D721Med (cell line): Measurements from ENCODE around the gene POMGNT2.

Experiments used
- DNase-seq: peaks from one replicate; pipeline ENCODE4 v3.0.0; 2011; ENCODE audit warnings: low spot score; ENCODE audit not compliant: insufficient read length
- FAIRE-seq: peaks from 2 replicates; lab custom pipeline; 2011; peaks lifted over from hg19 to GRCh38; lab: Jason Lieb, UNC
- CTCF ChIP-seq: IDR thresholded peaks from 2 replicates; pipeline ENCODE4 v1.5.1; 2012; ENCODE audit warnings: mild to moderate bottlenecking, control low read depth; ENCODE audit not compliant: insufficient read depth; ENCODE audit errors: missing control alignments

The POMGNT2 gene

GRCh38 chr3:43077261-43077660 lies 28.6 kb downstream of the POMGNT2 start:
- TF ChIP-seq CTCF = no peak
- no peak for DNase-seq
- FAIRE-seq = no peak

- no peak for FAIRE-seq
- TF ChIP-seq CTCF = no peak
- DNase-seq = no peak
These were observed 29.0 kb downstream of the POMGNT2 start for GRCh38 chr3:43076857-43077256.

GRCh38 chr3:43075904-43076661 lies 29.8 kb downstream of the POMGNT2 start:
- DNase-seq (no peak), FAIRE-seq (no peak)
- no peak for TF ChIP-seq CTCF

- no peak for FAIRE-seq
- no peak for DNase-seq
- no peak for TF ChIP-seq CTCF
These were observed 30.8 kb downstream of the POMGNT2 start for GRCh38 chr3:43074901-43075689.

GRCh38 chr3:43074482-43074881 lies 31.4 kb downstream of the POMGNT2 start:
- DNase-seq (no peak), FAIRE-seq (no peak)
- no peak for TF ChIP-seq CTCF

DNA sequence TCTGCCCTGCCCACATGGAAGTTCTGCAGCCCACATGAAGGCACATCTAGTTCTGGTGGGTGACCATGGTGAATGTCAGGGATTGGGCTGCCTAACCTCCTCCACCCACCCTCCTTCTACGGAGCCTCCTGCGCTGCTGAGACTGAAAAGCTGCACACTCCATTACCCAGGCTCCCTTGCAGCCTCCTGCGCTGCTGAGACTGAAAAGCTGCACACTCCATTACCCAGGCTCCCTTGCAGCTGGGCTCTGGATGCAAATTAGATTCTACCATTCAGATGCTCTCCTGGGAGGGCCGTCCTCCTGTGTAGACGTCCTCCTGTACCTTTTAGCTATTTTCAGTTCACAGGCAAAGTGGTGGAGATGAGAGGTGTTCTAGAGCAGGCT lies 32.1 kb downstream of the POMGNT2 start:
- DNase-seq (no peak), FAIRE-seq (no peak)
- no peak for TF ChIP-seq CTCF
